Measurements from ENCODE around the gene PTPRN2.

GRCh38 chr7:157874208-157874816, 713.3 kb downstream of the PTPRN2 start:
- TF ChIP-seq, protein P1, sequence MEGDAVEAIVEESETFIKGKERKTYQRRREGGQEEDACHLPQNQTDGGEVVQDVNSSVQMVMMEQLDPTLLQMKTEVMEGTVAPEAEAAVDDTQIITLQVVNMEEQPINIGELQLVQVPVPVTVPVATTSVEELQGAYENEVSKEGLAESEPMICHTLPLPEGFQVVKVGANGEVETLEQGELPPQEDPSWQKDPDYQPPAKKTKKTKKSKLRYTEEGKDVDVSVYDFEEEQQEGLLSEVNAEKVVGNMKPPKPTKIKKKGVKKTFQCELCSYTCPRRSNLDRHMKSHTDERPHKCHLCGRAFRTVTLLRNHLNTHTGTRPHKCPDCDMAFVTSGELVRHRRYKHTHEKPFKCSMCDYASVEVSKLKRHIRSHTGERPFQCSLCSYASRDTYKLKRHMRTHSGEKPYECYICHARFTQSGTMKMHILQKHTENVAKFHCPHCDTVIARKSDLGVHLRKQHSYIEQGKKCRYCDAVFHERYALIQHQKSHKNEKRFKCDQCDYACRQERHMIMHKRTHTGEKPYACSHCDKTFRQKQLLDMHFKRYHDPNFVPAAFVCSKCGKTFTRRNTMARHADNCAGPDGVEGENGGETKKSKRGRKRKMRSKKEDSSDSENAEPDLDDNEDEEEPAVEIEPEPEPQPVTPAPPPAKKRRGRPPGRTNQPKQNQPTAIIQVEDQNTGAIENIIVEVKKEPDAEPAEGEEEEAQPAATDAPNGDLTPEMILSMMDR (IDR thresholded peaks at IDR 0.05 in 2 of 3, conservative IDR thresholded peaks at IDR 0.05 in 1 of 3; ENCODE audit: borderline replicate concordance in 1 of 3, insufficient read depth in 1 of 3, low read depth in 2 of 3, low read length in 2 of 3), result no peak
- no peak for TF ChIP-seq RAD21 (IDR thresholded peaks at IDR 0.05; ENCODE audit: low read depth)
- TF ChIP-seq SP1 (IDR thresholded peaks at IDR 0.05; ENCODE audit: low read depth), result no peak
- TF ChIP-seq ZFX (IDR thresholded peaks at IDR 0.05), result no peak
- no peak for TF ChIP-seq POLR2AphosphoS5 (IDR thresholded peaks at IDR 0.05; ENCODE audit: low read depth, low read length)
- TF ChIP-seq, protein P2, sequence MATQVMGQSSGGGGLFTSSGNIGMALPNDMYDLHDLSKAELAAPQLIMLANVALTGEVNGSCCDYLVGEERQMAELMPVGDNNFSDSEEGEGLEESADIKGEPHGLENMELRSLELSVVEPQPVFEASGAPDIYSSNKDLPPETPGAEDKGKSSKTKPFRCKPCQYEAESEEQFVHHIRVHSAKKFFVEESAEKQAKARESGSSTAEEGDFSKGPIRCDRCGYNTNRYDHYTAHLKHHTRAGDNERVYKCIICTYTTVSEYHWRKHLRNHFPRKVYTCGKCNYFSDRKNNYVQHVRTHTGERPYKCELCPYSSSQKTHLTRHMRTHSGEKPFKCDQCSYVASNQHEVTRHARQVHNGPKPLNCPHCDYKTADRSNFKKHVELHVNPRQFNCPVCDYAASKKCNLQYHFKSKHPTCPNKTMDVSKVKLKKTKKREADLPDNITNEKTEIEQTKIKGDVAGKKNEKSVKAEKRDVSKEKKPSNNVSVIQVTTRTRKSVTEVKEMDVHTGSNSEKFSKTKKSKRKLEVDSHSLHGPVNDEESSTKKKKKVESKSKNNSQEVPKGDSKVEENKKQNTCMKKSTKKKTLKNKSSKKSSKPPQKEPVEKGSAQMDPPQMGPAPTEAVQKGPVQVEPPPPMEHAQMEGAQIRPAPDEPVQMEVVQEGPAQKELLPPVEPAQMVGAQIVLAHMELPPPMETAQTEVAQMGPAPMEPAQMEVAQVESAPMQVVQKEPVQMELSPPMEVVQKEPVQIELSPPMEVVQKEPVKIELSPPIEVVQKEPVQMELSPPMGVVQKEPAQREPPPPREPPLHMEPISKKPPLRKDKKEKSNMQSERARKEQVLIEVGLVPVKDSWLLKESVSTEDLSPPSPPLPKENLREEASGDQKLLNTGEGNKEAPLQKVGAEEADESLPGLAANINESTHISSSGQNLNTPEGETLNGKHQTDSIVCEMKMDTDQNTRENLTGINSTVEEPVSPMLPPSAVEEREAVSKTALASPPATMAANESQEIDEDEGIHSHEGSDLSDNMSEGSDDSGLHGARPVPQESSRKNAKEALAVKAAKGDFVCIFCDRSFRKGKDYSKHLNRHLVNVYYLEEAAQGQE (IDR thresholded peaks at IDR 0.05; ENCODE audit: low read depth), result no peak
- TF ChIP-seq POLR2A (IDR thresholded peaks at IDR 0.05; ENCODE audit: borderline replicate concordance, extremely low read depth, insufficient read depth, insufficient read length), result no peak
- no peak for TF ChIP-seq YY1 (IDR thresholded peaks at IDR 0.05; ENCODE audit: extremely low read depth, insufficient replicate concordance, low read depth, low read length)
- TF ChIP-seq, protein P3, sequence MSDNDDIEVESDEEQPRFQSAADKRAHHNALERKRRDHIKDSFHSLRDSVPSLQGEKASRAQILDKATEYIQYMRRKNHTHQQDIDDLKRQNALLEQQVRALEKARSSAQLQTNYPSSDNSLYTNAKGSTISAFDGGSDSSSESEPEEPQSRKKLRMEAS (IDR thresholded peaks at IDR 0.05), result no peak
